Endothelial cell of umbilical vein (primary cell): Measurements from ENCODE around the gene SLC46A2. TPM values are rescaled to one million over a fixed set of nuclear protein-coding genes. Genes with fewer than 3 reads are reported as not detected.

Experiments used
- BruUV-seq: library from RNA; stranded (reverse); fragments of 400-500 nt; replicated peaks from 2 replicates; lab custom pipeline; 2021; lab: Mats Ljungman, UMichigan
- CTCF ChIA-PET: fragments of 300-600, 350-600 bp; sonication (Branson Sonifier 250); formaldehyde crosslinking; loops from one replicate; lab custom pipeline; 2021; ENCODE audit warnings: antibody characterized with exemption, inconsistent platforms; lab: Charles Lee
- POLR2A ChIA-PET: fragments of 300-600, 350-600 bp; sonication (Branson Sonifier 250); formaldehyde crosslinking; loops from one replicate; lab custom pipeline; 2021; ENCODE audit warnings: antibody characterized with exemption, inconsistent platforms; lab: Charles Lee
- DNase-seq: peaks from one replicate; pipeline ENCODE4 v3.0.0-alpha.2; 2011; ENCODE audit warnings: low read depth, low spot score
- FAIRE-seq: peaks from 2 replicates; lab custom pipeline; 2011; peaks lifted over from hg19 to GRCh38; lab: Jason Lieb, UNC
- H2AFZ ChIP-seq: 2 replicates; pipeline ENCODE4 v1.6.0; 2012; ENCODE audit warnings: low read depth, low read length, control low read depth, inconsistent platforms
- H3K27ac ChIP-seq: 2 replicates; pipeline ENCODE4 v1.5.1; 2011; ENCODE audit warnings: low read depth, mild to moderate bottlenecking, control low read depth, low read length, moderate library complexity; ENCODE audit not compliant: insufficient read depth
- H3K27me3 ChIP-seq, 2 experiments: 2 replicates each; pipeline versions ENCODE4 v1.6.0 to v1.6.1; 2011; ENCODE audit warnings: low read length in 2 of 2, mixed read lengths in 1 of 2; ENCODE audit not compliant: control insufficient read depth in 2 of 2, insufficient read depth in 2 of 2
- H3K36me3 ChIP-seq, 2 experiments: 2 replicates in 1 of 2; 3 replicates in 1 of 2; pipeline ENCODE4 v1.5.1; 2011; ENCODE audit warnings: low read length in 2 of 2, mild to moderate bottlenecking in 1 of 2, moderate library complexity in 1 of 2; ENCODE audit not compliant: control insufficient read depth in 2 of 2, insufficient read depth in 2 of 2; ENCODE audit errors: extremely low read depth in 1 of 2
- H3K4me1 ChIP-seq: 3 replicates; pipeline ENCODE4 v1.5.1; 2011; ENCODE audit warnings: mild to moderate bottlenecking, low read length; ENCODE audit not compliant: control insufficient read depth, insufficient read depth; ENCODE audit errors: extremely low read depth
- H3K4me2 ChIP-seq: 2 replicates; pipeline ENCODE4 v1.6.1; 2011; ENCODE audit warnings: low read length, control low read depth, mixed read lengths; ENCODE audit not compliant: insufficient read depth
- H3K4me3 ChIP-seq, 3 experiments: fragments of 200-600 bp in 1 of 3; sonication (generic), shearing (Covaris generic) in 1 of 3; replicated peaks in 1 of 3; 2 replicates each; pipeline ENCODE4 v1.5.1; 2011 to 2016; ENCODE audit warnings: control low read depth in 3 of 3, low read length in 3 of 3, mild to moderate bottlenecking in 2 of 3, inconsistent platforms in 1 of 3, low read depth in 1 of 3, moderate library complexity in 1 of 3; ENCODE audit not compliant: insufficient read depth in 1 of 3
- H3K79me2 ChIP-seq: 2 replicates; pipeline ENCODE4 v1.6.0; 2012; ENCODE audit warnings: low read length, inconsistent platforms; ENCODE audit not compliant: control insufficient read depth, insufficient read depth
- H3K9ac ChIP-seq: replicated peaks from 2 replicates; pipeline ENCODE3; 2011; ENCODE audit warnings: low read length, control low read depth; ENCODE audit not compliant: insufficient read depth; ENCODE audit errors: extremely low read depth
- H3K9me1 ChIP-seq: replicated peaks from 3 replicates; pipeline ENCODE4 v1.6.0; 2011; ENCODE audit warnings: mild to moderate bottlenecking, low read length; ENCODE audit not compliant: control insufficient read depth, insufficient read depth; ENCODE audit errors: extremely low read depth
- H3K9me3 ChIP-seq: replicated peaks from 2 replicates; pipeline ENCODE4 v1.5.1; 2012; ENCODE audit warnings: low read length, inconsistent platforms; ENCODE audit not compliant: control insufficient read depth, insufficient read depth
- H4K20me1 ChIP-seq: replicated peaks from 2 replicates; pipeline ENCODE3; 2011; ENCODE audit warnings: mild to moderate bottlenecking, low read length; ENCODE audit not compliant: control insufficient read depth, insufficient read depth; ENCODE audit errors: extremely low read depth
- CTCF ChIP-seq, 2 donors: IDR thresholded peaks; 1 replicate in 1 of 2; 2 replicates in 1 of 2; pipeline ENCODE4 v1.5.1; 2011; ENCODE audit warnings: low read length in 2 of 2, mild to moderate bottlenecking in 2 of 2, moderate library complexity in 2 of 2, control low read depth in 1 of 2, inconsistent platforms in 1 of 2, low read depth in 1 of 2; ENCODE audit not compliant: insufficient read depth in 1 of 2; ENCODE audit errors: extremely low read depth in 1 of 2
- EZH2 ChIP-seq: IDR thresholded peaks from 2 replicates; pipeline ENCODE4 v1.6.1; 2012; ENCODE audit warnings: borderline replicate concordance, low read depth, mild to moderate bottlenecking, moderate library complexity, low read length, inconsistent platforms; ENCODE audit not compliant: severe bottlenecking
- FOS ChIP-seq: IDR thresholded peaks from 2 replicates; pipeline ENCODE4 v1.6.1; 2011; ENCODE audit warnings: mild to moderate bottlenecking, low read length, moderate library complexity, borderline replicate concordance; ENCODE audit not compliant: insufficient read depth
- GATA2 ChIP-seq: IDR thresholded peaks from 2 replicates; pipeline ENCODE4 v1.7.0; 2011; ENCODE audit warnings: low read depth, mild to moderate bottlenecking, moderate library complexity, mixed read lengths, low read length; ENCODE audit not compliant: insufficient read length, insufficient read depth
- JUN ChIP-seq: IDR thresholded peaks from 2 replicates; pipeline ENCODE4 v1.6.1; 2011; ENCODE audit warnings: borderline replicate concordance, low read depth; ENCODE audit not compliant: insufficient read length, insufficient read depth
- MAX ChIP-seq: IDR thresholded peaks from 2 replicates; pipeline ENCODE4 v1.6.1; 2011; ENCODE audit not compliant: insufficient read depth, insufficient read length
- MYC ChIP-seq: IDR thresholded peaks from one replicate; pipeline ENCODE4 v1.6.1; 2011; ENCODE audit warnings: mild to moderate bottlenecking, low read depth, low read length
- POLR2A ChIP-seq: IDR thresholded peaks from 2 replicates; pipeline ENCODE4 v1.6.1; 2012; ENCODE audit warnings: low read depth, mild to moderate bottlenecking, control low read depth, low read length
- POLR2AphosphoS5 ChIP-seq: IDR thresholded peaks from 2 replicates; pipeline ENCODE4 v1.6.1; 2012; ENCODE audit warnings: low read depth, mild to moderate bottlenecking, control low read depth, low read length, moderate library complexity; ENCODE audit not compliant: insufficient read depth
- dilution Hi-C: fragments of 300-500 bp; cut with MboI; formaldehyde crosslinking; loops from one replicate; pipeline ENCODE4 v1.15.0; 2019; ENCODE audit warnings: low sequenced_read_pairs; ENCODE audit not compliant: extremely low pct_ligation_motif_present
- intact Hi-C: fragments of 100-400 bp; cut with micrococcal nuclease; formaldehyde crosslinking; loops from one replicate; pipeline ENCODE4 v1.10.0; 2022
- polyA plus RNA-seq, 4 experiments: library from polyadenylated mRNA; depleted of rRNA in 3 of 4; stranded (reverse) in 3 of 4; unstranded in 1 of 4; fragments of >200 nt; gene quantifications; 2 replicates each; pipeline versions ENCODE4 v1.2.1 to v1.2.3, GENCODE V29; 2011 to 2012; ENCODE audit warnings: missing spikeins in 1 of 4
- total RNA-seq: library from RNA; stranded (reverse); gene quantifications from 2 replicates; pipeline ENCODE4 v1.2.3, GENCODE V29; 2021

Gene SLC46A2
- total and polyA plus RNA-seq, 2 donors (not counting 3 experiments of a cell fraction or from before 2014, with no cell fraction given), result not detected

GRCh38 chr9:112856843-112857242, 33.8 kb downstream of the SLC46A2 start:
- Histone ChIP-seq H3K27me3 (no peaks in the 10 kb centered on the region), H3K27ac (no peak overlapping the region), H3K36me3 (no peaks in the 10 kb centered on the region), H3K9ac (no peak overlapping the region), H3K4me3 (no peak overlapping the region), H2AFZ (no peak overlapping the region), H3K9me1 (no peaks in the 10 kb centered on the region), H3K4me2 (no peak overlapping the region), H4K20me1 (no peaks in the 10 kb centered on the region), H3K79me2 (no peaks in the 10 kb centered on the region), H3K4me1 (no peaks in the 10 kb centered on the region), H3K9me3 (no peaks in the 10 kb centered on the region)
- FAIRE-seq, result no peak
- no peak for DNase-seq
- ChIA-PET POLR2A (no interaction called here), CTCF (interaction anchor here (1.0 to 3.6 kb wide), 3 partner anchors 12 to 46 kb away, joined by 3 to 22 read pairs (median 9); no protein-coding TSS in a partner anchor)
- BruUV-seq, result no TSS peak
- intact Hi-C loops, result no loop called here
- TF ChIP-seq FOS, result no peak
- TF ChIP-seq MYC, result no peak
- TF ChIP-seq JUN, result no peak
- no peak for TF ChIP-seq CTCF (IDR thresholded peaks at IDR 0.05; ENCODE audit: extremely low read depth in 1 of 2, insufficient read depth in 1 of 2, low read depth in 1 of 2, low read length in 2 of 2)
- no peak for TF ChIP-seq GATA2
- no peak for TF ChIP-seq POLR2AphosphoS5
- TF ChIP-seq MAX, result no peak
- TF ChIP-seq EZH2, result no peak
- TF ChIP-seq POLR2A, result no peak
- dilution Hi-C loops, result no loop called here
